Hepatic stellate cell (primary cell): Measurements from ENCODE around the gene MRM3.
"Not testable (repeated sequence)": the region's sequence is repeated elsewhere in the genome, so short reads cannot be mapped to it uniquely, and the experiment has no call there.

Experiments
- DNase-seq: peaks from one replicate; pipeline ENCODE4 v3.0.0; 2011; ENCODE audit warnings: low spot score

MRM3 gene

GRCh38 chr17:825216-825615, 43.1 kb downstream of the MRM3 start:
- DNase-seq, result no peak

- no peak for DNase-seq
Observed at GRCh38 chr17:826778-827177, 44.6 kb downstream of the MRM3 start.

GRCh38 chr17:828761-829160, 46.6 kb downstream of the MRM3 start:
- DNase-seq, result no peak

- not testable (repeated sequence) for DNase-seq
Observed at GRCh38 chr17:829614-830013, 47.5 kb downstream of the MRM3 start.

GRCh38 chr17:830381-830780, 48.2 kb downstream of the MRM3 start:
- DNase-seq, result no peak

- DNase-seq, result no peak
Observed at GRCh38 chr17:830950-831349, 48.8 kb downstream of the MRM3 start.

- no peak for DNase-seq
Observed at GRCh38 chr17:834136-834535, 52.0 kb downstream of the MRM3 start.

GRCh38 chr17:835263-835662, 53.1 kb downstream of the MRM3 start:
- DNase-seq, result peak; percentile 72

- DNase-seq, result not testable (repeated sequence)
Observed at GRCh38 chr17:835721-836120, 53.6 kb downstream of the MRM3 start.

GRCh38 chr17:836151-836550, 54.0 kb downstream of the MRM3 start:
- DNase-seq, result no peak

GRCh38 chr17:838486-838885, 56.3 kb downstream of the MRM3 start:
- no peak for DNase-seq

- DNase-seq, result no peak
Observed at GRCh38 chr17:841313-841712, 59.2 kb downstream of the MRM3 start.
